ENCODE data around the gene RASSF8.

The RASSF8 gene, protein sequence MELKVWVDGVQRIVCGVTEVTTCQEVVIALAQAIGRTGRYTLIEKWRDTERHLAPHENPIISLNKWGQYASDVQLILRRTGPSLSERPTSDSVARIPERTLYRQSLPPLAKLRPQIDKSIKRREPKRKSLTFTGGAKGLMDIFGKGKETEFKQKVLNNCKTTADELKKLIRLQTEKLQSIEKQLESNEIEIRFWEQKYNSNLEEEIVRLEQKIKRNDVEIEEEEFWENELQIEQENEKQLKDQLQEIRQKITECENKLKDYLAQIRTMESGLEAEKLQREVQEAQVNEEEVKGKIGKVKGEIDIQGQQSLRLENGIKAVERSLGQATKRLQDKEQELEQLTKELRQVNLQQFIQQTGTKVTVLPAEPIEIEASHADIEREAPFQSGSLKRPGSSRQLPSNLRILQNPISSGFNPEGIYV

DNA sequence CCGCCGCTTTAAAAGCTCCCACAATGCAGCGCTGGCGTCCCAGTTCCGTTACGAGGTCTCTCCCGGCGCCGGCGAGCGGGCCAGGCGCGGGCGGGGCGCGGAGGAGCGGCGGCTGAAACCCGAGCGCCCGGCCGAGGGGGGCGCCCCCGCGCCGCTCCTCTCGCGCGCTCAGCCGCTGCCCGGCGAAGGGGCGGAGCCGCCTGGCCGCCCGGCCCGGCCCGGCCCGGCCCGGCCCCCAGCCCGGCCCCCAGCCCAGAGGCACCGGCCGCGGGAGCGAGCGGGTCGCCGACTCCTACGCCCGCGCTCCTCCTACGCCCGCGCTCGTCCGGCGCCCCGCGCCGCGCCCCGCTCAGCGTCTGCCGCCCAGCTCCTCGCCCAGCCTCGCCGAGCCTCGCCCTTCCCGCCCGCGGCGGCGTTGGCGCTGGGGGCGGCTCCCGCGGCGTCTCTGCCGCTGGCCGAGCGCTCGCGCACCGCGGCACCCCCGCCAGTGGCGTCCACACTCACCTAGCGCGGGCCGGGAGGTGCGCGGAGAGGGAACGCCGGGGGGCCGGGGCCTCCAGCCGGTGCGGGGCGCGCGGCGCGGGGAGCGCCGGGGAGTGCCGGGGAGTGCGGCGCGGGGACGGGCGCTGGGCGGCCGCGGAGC, at the start of gene RASSF8:
Gene RASSF8, plus strand, starts transcription at position 255 of the 643 bp plus-strand sequence. CDS start 96,662 bp downstream, outside the sequence.
- DNase-seq (ENCODE audit: low read depth in 1 of 2, low spot score in 1 of 2) = no peak

DNA sequence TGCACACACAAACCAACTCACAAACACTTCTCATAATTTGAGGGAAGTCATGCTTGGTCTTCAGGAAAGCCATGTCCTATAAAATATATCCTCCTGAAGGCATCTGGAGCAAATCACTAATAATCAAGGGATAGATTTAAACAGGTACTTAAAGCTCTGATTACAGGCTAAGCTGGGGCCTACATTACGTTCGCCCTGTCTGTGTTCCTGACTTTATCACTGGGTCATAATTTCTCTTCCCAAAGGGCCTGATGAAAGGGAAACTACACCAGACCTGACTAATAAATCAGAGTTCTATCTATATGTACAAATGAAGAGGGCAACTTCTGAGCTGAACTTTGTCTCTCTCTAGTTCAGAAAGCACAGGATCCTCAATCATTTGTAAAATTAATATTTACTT, 43.9 kb upstream of the RASSF8 start:
- DNase-seq (ENCODE audit: low read depth in 1 of 2, low spot score in 1 of 2) = no peak

DNA sequence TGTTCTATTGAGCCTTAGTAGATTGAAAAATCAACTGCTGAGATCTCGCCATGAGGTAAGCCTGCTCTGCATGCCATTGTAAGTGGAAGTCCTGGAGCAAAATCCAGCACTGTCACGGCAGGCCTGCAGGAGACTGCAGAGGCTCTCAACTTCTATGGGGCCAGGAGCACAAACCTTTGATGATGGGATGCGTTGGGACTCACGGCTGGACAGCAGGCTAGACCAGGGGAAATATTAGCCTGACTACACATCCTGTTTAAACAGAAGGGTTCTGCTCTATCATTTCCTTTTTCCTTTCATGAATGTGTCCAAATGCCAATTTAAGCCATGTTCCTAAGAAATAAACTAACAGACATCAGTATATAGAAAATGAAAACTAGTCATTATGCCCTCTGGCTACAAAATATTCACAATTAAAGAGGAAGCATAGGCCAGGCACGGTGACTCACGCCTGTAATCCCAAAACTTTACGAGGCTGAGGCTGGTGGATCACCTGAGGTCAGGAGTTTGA, 33.9 kb upstream of the RASSF8 start:
- no peak for DNase-seq (ENCODE audit: low read depth in 1 of 2, low spot score in 1 of 2)

GRCh38 chr12:25925064-25925463, 33.4 kb upstream of the RASSF8 start:
- no peak for DNase-seq (ENCODE audit: low read depth in 1 of 2, low spot score in 1 of 2)

GRCh38 chr12:25926536-25926935, 31.9 kb upstream of the RASSF8 start:
- no peak for DNase-seq (ENCODE audit: low read depth in 1 of 2, low spot score in 1 of 2)

DNA sequence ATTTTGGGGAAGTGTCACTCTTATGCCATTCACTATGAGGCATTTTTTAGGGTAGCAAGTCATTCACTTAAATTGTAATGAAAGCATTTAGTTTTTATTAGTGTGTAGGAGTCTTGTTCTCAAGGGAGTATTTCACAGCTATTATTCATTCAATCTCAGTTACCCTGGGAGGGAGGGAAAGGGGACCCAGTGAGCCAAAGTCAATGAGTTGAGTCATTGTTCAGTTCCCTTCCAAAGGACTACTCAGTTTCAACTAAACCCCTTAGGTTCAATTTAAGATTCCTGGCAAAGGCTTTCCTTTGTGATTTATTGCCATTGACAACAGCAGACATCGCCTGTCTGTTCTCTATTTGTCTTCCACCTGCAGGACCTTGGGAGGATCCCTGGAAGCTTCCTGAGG, 29.3 kb upstream of the RASSF8 start:
- DNase-seq (ENCODE audit: low read depth in 1 of 2, low spot score in 1 of 2) = no peak

- DNase-seq (ENCODE audit: low read depth in 1 of 2, low spot score in 1 of 2) = no peak
These were observed 25.5 kb upstream of the RASSF8 start for GRCh38 chr12:25932971-25933370.

DNA sequence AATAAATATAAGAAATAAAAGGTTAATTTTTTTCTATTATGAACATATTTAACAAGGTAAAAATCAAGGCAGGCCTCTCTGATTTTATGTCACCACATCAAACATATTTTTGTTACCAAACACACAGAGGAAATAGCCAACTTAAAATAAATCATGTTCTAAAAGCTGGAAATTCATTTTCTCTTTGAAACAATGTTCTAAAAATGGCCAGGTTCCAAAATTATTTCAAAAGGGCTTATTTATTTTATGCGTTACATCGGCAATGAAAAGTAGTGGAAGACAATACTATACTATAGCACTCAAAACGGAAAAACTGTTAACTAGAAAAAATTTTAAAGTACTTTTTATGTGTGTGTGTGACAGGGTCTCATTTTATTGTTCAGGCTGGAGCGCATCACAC, 24.0 kb upstream of the RASSF8 start:
- DNase-seq (ENCODE audit: low read depth in 1 of 2, low spot score in 1 of 2) = no peak

DNA sequence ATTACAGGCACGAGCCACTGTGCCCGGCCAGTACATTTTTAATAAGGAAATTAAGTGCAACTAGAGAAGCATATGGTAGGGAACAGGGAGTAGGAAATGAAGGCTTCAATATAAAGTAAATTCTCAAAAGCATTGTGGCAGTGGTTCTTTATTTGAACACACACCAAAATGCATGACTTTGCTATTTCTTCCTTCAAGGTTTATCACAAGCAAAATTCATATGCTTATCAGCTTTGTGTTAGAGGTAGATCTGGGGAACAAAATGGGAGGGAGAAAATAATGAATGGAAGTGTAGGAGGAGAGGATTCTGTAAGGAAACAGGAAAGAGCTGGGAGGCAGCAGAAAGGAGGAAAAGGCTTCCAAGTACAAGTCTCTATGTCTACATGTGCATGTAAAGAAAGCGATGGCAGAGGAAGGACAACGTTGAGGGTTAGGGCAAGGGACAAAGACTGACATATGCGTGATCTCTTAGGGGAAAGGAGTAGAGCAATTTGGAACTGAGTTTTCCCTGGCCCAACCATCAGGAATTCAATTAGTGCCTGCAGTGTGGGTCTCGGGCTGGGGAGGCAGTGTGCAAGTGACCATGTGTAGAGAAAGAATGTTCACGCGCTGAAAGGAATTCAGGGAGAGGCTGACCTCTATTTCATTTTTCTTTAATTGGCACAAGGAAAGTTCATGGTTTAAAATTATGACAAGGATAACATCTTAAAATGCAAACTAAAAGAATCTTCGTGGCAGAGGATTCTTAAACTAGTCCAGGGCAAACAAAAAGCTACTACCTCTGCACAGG, 22.9 kb upstream of the RASSF8 start:
- DNase-seq (ENCODE audit: low read depth in 1 of 2, low spot score in 1 of 2) = no peak

DNA sequence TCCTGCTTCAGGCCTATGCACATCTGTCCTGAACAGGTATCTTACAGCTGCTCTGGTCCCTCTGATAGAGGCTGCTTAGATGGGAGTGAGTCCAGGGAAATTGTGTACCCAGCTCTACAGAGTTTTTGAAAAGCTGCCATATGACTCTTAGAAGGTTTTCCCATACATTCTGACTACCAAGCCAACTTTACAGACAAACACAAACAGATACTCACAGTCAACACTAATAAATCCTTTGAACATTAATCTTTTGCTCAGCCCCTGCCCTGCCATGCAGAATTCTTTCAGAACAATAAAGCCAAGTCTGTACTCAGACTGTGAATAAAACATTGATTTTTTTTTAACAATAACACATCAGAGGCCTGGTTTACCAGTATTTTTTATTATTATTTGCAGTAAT, 21.4 kb upstream of the RASSF8 start:
- no peak for DNase-seq (ENCODE audit: low read depth in 1 of 2, low spot score in 1 of 2)

- DNase-seq (ENCODE audit: low read depth in 1 of 2, low spot score in 1 of 2) = no peak
These were observed 19.9 kb upstream of the RASSF8 start for GRCh38 chr12:25938581-25938980.

- no peak for DNase-seq (ENCODE audit: low read depth in 1 of 2, low spot score in 1 of 2)
These were observed 18.9 kb upstream of the RASSF8 start for GRCh38 chr12:25939606-25940005.

- no peak for DNase-seq (ENCODE audit: low read depth in 1 of 2, low spot score in 1 of 2)
These were observed 17.6 kb upstream of the RASSF8 start for GRCh38 chr12:25940886-25941285.

DNA sequence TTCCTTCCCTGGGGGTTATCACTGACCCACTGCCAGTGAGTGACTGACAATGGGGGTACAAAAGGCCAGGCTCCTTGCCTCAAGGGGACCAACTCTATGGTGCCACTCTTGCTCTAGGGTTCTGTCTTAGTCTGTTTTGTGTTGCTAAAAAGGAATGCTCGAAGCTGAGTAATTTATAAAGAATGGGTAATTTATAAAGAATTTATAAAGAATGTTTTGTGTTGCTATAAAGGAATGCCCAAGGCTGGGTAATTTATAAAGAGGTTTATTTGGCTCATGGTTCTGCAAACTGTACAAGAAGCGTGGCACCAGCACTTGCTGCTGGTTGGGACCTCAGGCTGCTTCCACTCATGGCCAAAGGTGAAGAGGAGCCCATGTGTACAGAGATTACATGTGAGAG, 15.8 kb upstream of the RASSF8 start:
- DNase-seq (ENCODE audit: low read depth in 1 of 2, low spot score in 1 of 2) = no peak

DNA sequence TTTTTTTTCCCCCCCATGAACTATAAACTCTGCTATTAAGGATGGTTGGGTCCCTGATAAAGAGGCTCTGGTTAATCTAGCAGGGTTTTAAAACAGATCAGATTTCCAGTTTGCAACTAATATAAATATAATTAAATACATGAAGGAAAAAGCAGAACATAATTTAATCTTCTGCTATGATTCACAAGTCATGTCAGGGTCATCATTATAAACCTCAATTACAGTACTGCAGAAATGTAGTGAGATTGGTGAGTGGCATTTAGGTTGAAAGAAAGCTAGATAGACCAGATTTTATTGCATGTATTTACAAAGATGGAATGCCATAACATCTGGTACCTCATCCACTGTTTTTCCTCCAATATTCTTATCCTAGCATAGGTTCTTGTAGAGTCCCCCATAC, 14.5 kb upstream of the RASSF8 start:
- no peak for DNase-seq (ENCODE audit: low read depth in 1 of 2, low spot score in 1 of 2)

GRCh38 chr12:25949343-25949742, 9.1 kb upstream of the RASSF8 start:
- no peak for DNase-seq (ENCODE audit: low read depth in 1 of 2, low spot score in 1 of 2)

DNA sequence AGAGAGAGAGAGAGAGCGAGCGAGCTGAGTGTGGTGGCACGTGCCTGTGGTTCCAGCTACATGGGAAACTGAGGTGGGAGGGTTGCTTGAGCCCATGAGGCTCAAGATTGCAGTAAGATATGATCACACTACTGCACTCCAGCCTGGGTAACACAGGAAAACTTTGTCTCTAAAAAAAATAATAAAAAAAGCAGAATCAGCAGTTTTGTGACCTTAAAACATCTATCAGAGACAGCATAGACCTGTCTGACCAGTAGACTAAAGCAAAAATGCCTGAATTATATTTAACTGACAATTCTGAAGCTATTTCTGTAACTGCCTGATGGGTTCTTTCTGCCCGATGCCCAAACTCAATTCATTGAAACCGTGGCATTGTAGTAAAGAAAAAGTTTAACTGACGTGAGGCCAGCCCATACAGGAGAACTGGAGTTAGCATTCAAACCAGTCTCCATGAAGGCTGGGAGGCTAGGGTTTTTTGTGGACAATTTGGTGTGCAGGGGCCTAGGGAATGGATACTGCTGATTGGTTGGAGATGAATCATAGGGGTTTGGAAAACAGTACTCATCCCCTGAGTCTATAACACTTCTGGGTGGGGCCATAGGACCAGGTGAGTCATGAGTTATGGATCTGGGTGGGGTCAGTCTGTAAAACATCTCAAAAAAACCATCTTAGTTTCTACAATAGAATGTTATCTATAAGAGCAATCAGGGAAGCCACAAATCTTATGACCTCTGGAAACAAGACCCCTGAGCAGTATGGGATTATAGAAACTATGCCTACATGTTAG, 8.0 kb upstream of the RASSF8 start:
- DNase-seq (ENCODE audit: low read depth in 1 of 2, low spot score in 1 of 2) = no peak

- DNase-seq (ENCODE audit: low read depth in 1 of 2, low spot score in 1 of 2) = no peak
These were observed 572 bp upstream of the RASSF8 start for GRCh38 chr12:25957793-25958427.

DNA sequence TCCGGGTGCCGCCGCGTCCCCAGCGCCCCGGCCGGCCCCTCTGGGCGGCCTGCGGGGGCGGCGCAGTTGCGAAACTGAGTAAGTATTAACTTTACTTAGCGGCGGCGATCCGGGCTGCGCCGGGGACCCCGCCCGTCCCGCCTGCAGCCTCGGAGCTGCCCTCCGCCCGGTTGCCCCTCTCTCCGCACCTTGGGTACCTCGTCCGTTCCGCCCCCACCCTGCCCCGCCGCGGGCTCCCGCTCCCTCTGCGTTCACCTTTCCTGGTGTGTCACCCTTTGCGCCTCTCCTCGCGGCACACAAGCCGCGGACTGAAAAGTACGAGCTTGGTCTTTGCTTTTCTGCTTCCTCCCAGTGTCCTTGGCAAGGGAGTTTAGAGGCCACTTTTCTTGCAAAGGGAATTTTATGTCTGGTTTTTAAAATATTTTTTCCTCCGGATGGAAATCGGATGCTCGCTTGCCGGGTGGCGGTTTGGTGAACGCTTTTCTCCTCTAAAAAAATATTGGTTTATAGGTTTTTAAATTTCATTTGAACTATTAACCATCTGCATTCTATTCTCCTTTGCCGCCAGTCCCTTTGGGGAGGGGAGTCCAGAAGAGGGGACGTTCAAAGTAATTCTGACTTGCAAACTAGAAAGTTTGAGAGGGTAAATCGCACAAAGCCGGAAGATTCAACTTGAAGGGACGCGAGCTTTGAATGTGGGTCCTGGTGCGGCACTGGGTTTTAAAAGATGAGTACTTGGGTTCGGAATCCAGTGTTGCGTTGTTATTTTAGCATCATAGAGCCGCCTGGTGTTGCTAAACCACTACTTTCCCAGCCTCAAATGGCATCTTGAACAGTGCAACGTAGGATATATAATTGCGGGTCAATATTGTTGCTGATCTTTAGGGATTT, 834 bp downstream of the RASSF8 start:
- no peak for DNase-seq (ENCODE audit: low read depth in 1 of 2, low spot score in 1 of 2)
